Activated CD4-positive, alpha-beta T cell treated with anti-CD3 and anti-CD28 coated beads, Interleukin-2, amount 50 U/mL, for 4 hours (primary cell): ENCODE data around the gene PRDM16.
"Not testable (repeated sequence)": the region's sequence is repeated elsewhere in the genome, so short reads cannot be mapped to it uniquely, and the experiment has no call there.

ENCODE experiments used
- DNase-seq, 2 experiments: peaks; one replicate each; pipeline ENCODE4 v3.0.0-alpha.2; 2020

Gene PRDM16

DNA sequence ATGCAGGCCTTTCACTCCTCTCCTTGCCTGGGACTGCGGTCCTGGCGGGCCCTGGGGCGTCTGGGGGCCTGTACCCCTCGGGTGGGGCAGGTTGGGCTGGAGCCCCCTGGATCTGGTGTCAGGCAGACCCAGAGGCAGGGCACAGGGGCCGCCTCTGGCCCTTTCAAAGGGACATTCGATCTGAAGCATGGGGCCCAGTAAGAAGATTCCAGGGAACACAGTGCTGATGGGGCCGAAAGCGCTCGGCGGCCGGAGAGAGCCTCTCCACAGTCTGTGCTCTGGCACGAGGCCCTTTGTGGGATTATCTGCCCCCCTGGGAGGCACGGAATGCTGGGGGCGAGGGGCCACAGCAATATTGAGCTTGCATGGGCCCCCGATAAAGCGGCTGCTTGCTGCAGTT lies 15.2 kb downstream of the PRDM16 start:
- no peak for DNase-seq

GRCh38 chr1:3084726-3085125 lies 15.7 kb downstream of the PRDM16 start:
- DNase-seq: no peak

GRCh38 chr1:3085721-3086120 lies 16.7 kb downstream of the PRDM16 start:
- DNase-seq: no peak

DNA sequence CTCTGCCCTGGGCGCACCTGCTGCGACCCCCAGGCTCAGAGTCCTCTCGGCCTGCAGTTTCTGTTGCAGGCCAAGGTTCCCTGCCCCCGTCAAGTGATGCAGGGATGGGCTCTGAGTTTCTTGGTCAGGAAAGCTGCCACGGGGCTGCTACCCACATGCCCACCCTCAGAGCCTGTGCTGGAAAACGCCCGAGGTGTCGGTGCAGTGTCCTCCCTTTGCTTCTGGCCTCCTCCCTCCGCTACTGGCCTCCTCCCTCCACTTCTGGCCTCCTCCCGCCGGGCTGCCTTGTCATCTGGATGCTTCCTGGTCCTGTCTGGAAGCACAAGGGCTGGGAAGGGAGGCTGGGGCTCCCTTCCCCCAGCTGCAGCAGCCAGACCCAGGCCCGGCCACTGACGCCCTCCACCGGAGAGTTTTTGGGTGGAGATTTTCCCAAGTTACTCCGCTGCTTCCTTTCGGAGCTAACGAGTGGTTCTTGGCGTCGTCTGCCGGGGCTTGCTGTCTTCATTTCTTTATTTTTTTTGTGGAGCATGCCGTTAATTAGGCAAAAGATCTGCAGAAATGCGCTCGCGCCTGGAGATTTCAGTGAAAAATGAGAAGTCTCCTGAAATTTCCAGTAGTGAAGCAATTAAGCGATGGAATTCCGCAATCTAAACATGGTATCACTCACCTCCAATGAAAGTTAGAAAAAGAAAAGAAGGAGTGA lies 17.4 kb downstream of the PRDM16 start:
- DNase-seq: no peak

DNA sequence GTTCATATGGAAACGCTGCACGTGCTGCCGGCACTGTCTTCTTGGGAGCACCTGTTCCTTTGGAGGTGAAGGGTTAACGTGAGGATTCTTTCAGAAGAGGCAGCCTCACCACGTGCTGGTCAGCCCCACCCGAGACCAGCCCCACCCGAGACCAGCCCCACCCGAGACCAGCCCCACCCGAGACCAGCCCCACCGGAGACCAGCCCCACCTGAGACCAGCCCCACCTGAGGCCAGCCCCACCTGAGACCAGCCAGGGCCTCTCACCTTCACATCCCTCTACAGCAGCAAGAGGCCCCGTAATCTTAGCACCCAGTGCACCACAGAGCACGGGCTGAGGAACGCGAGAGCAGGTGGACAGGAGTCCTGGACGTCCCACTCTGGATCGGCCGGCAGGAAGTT lies 18.0 kb downstream of the PRDM16 start:
- DNase-seq: no peak

DNA sequence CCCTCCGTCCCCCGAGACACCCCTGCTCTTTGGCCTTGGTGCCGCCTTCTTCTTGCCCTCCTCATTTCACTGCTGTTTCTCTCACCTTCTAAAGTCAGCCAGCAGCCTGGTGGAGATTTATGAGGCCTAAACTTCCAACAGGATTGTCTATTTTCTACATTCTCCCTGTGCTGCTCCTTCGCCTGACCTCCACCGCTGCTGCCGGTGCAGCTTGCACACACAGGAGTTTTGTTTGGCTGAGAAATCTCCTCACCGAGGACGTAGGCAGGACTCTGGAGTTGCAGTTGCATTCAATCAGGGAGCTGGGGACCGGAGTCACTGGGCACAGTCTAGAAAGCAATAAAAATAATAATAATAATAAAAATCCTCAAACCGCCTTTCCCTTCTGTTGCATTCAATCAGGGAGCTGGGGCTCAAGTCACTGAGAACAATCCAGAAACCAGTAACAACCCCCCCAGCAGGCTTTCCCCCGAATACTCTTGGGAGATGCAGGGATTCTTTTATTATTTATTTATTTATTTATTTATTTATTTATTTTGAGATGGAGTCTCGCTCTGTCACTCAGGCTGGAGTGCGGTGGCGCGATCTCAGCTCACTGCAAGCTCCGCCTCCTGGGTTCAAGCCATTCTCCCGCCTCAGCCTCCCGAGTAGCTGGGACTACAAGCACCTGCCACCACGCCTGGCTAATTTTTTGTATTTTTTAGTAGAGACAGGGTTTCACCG lies 19.1 kb downstream of the PRDM16 start:
- DNase-seq: not testable (repeated sequence)

GRCh38 chr1:3089490-3089889 lies 20.5 kb downstream of the PRDM16 start:
- DNase-seq: no peak

GRCh38 chr1:3091334-3091733 lies 22.3 kb downstream of the PRDM16 start:
- no peak for DNase-seq

- no peak for DNase-seq
These were observed 23.5 kb downstream of the PRDM16 start for GRCh38 chr1:3092530-3092929.

GRCh38 chr1:3093898-3094626 lies 25.1 kb downstream of the PRDM16 start:
- no peak for DNase-seq

DNA sequence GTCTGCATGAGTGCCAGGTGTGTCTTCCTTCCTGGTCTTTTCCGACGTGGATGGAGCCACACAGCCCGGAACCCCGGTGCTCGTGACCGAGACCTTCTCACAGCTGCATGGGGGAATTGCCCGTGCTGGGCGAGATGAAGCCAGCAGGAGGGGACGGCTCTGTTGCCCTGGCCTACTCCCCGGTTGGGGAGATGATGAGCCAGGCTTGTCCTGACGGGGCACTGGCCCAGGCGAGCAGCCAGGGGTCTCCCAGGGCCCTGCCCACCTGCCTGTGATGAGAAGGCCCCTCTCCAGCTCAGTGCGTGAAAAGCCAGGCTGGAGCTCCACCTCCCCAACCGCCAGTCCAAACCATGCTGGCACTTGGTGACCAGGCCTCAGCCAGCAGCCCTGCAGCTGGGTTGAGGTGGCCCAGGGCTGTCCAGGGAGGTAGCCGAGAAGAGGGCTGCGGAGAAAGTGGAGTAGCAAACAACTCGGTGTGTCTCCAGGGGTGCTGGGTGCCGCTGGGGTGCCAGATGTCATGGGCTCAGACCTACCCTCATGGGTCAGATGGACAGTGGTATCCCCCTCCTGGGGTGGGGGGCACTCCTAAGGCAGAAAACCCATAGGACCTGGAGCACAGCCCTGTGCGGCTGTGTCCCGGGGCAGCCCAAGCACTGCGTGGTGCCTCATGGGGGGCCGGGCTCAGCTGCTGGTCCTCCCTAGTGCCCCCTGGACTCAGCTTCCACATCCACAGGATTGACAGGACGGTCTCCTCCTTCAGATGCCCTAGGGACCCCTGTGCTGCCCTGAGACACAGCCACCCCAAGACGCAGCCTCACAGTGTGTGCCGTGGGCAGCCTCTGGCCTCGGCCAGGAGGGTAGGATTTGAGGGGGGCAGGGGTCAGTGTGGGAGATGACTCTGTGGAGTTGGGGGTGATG lies 26.1 kb downstream of the PRDM16 start:
- no peak for DNase-seq

GRCh38 chr1:3096345-3096744 lies 27.3 kb downstream of the PRDM16 start:
- DNase-seq: no peak

- no peak for DNase-seq
These were observed 28.2 kb downstream of the PRDM16 start for GRCh38 chr1:3097231-3097630.

GRCh38 chr1:3097861-3098260 lies 28.9 kb downstream of the PRDM16 start:
- DNase-seq: no peak

- DNase-seq: no peak
These were observed 30.9 kb downstream of the PRDM16 start for GRCh38 chr1:3099861-3100260.

- DNase-seq: no peak
These were observed 32.3 kb downstream of the PRDM16 start for GRCh38 chr1:3101124-3101939.

GRCh38 chr1:3102641-3103040 lies 33.6 kb downstream of the PRDM16 start:
- no peak for DNase-seq

GRCh38 chr1:3103967-3104677 lies 35.1 kb downstream of the PRDM16 start:
- DNase-seq: no peak

DNA sequence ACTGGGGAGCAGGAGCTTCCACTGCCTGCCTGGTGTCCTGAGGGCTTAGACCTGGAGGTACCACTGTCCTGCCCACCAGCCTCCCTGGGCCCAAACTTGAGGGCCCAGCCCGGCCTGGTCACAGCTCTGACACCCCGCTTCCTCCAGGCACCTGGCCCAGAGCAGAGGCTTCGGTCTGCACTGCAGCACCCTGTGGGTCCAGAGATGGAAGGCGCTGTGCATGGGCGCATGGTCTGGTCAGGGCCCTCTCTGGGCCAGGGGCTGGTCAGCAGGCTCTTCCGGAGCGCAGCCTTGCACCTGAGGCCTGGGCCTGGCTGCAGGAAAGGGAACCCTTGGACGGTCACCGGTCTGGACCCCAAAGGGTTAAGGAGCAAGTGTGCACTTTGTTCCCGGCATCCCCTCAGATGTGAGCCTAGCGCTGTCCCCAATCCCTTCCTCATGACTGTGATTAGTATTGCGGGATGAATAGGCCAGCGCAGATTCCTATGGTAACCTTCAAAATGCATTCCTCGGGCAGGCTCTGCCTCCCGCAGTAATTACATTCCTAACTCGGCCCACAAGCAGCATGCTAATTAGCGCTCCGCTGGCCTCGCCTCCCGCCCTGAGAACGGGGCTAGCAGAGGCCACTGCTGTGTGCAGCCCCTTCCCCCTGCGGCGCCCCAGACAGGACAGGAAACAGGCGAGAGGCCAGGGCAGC lies 36.3 kb downstream of the PRDM16 start:
- no peak for DNase-seq

DNA sequence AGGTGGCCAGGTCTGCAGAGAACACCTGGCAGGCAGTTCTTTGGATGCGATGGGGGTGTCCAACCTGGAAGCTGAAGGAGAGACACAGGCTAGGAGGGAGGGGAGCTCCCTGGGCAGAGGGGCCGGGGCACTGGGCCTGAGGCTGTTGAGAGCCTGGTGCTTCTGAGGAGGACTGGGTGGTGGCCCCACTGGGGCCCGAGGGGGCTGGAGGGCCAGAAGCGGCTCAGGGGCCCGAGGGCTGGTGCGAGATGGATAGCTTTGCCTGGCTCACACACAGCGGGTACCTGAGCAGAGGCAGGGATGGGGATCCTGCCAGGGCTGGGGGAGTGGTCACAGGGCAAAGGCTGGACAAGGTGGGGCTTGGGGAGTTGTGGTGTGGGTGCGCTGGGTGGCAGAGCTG lies 37.2 kb downstream of the PRDM16 start:
- no peak for DNase-seq

- no peak for DNase-seq
These were observed 38.2 kb downstream of the PRDM16 start for GRCh38 chr1:3107201-3107600.
